Glutamatergic neuron (in vitro differentiated cells): ENCODE data around the gene ACTR3C. TPM values are rescaled to one million over a fixed set of nuclear protein-coding genes. Genes with fewer than 3 reads are reported as not detected.
"Not testable (repeated sequence)": the region's sequence is repeated elsewhere in the genome, so short reads cannot be mapped to it uniquely, and the experiment has no call there.

Experiments
- DNase-seq: peaks from one replicate; pipeline ENCODE4 v3.0.0; 2022
- H3K27ac Mint-ChIP-seq: one replicate; pipeline ENCODE4 v1.8.0; 2020; ENCODE audit warnings: mild to moderate bottlenecking, mixed read lengths, inconsistent platforms; ENCODE audit not compliant: unreplicated experiment
- H3K27me3 Mint-ChIP-seq: one replicate; pipeline ENCODE4 v1.8.0; 2020; ENCODE audit warnings: mild to moderate bottlenecking, moderate library complexity, mixed read lengths, inconsistent platforms; ENCODE audit not compliant: unreplicated experiment
- H3K36me3 Mint-ChIP-seq: one replicate; pipeline ENCODE4 v1.8.0; 2020; ENCODE audit warnings: mild to moderate bottlenecking, mixed read lengths, inconsistent platforms; ENCODE audit not compliant: unreplicated experiment
- H3K4me1 Mint-ChIP-seq: one replicate; pipeline ENCODE4 v1.8.0; 2020; ENCODE audit warnings: mild to moderate bottlenecking, low read depth, mixed read lengths, inconsistent platforms; ENCODE audit not compliant: unreplicated experiment
- H3K4me3 Mint-ChIP-seq: one replicate; pipeline ENCODE4 v1.8.0; 2020; ENCODE audit warnings: mild to moderate bottlenecking, mixed read lengths, inconsistent platforms; ENCODE audit not compliant: unreplicated experiment
- H3K9me3 Mint-ChIP-seq: one replicate; pipeline ENCODE4 v1.8.0; 2020; ENCODE audit warnings: mild to moderate bottlenecking, moderate library complexity, mixed read lengths, inconsistent platforms; ENCODE audit not compliant: unreplicated experiment
- CTCF ChIP-seq: fragments of 200-600 bp; sonication (generic); IDR thresholded peaks from one replicate; pipeline ENCODE4 v1.5.0; 2021; ENCODE audit not compliant: partially characterized antibody, unreplicated experiment
- total RNA-seq: library from RNA; stranded (reverse); fragmentation: NEBNext Ultra II Directional; extraction: Animal tissue kit (Norgen Biotek cat#: 25700); gene quantifications from one replicate; pipeline ENCODE4 v1.2.1, GENCODE V29; 2021; ENCODE audit not compliant: unreplicated experiment

The ACTR3C gene
- total RNA-seq, 1 donor from 2014 or later: not detected

GRCh38 chr7:150307904-150308303 is 15.4 kb downstream of the ACTR3C start:
- H3K4me1 Mint-ChIP-seq: no peaks in the 10 kb centered on the region
- H3K4me3 Mint-ChIP-seq: no peak overlapping the region
- H3K27ac Mint-ChIP-seq: no peak overlapping the region
- H3K9me3 Mint-ChIP-seq: no peaks in the 10 kb centered on the region
- no peaks in the 10 kb centered on the region for H3K27me3 Mint-ChIP-seq
- H3K36me3 Mint-ChIP-seq: peaks cover 12% of the 10 kb centered on the region
- DNase-seq: no peak
- no peak for TF ChIP-seq CTCF

GRCh38 chr7:150307129-150307528 is 16.2 kb downstream of the ACTR3C start:
- peaks cover 12% of the 10 kb centered on the region for H3K36me3 Mint-ChIP-seq
- no peak overlapping the region for H3K27ac Mint-ChIP-seq
- no peak for TF ChIP-seq CTCF
- no peak for DNase-seq
- no peaks in the 10 kb centered on the region for H3K9me3 Mint-ChIP-seq
- H3K4me1 Mint-ChIP-seq: no peaks in the 10 kb centered on the region
- H3K27me3 Mint-ChIP-seq: no peaks in the 10 kb centered on the region
- no peak overlapping the region for H3K4me3 Mint-ChIP-seq

GRCh38 chr7:150306377-150306776 is 17.0 kb downstream of the ACTR3C start:
- H3K4me3 Mint-ChIP-seq: not testable (repeated sequence)

GRCh38 chr7:150305903-150306284 is 17.5 kb downstream of the ACTR3C start:
- not testable (repeated sequence) for H3K27ac Mint-ChIP-seq, H3K27me3 Mint-ChIP-seq, H3K4me1 Mint-ChIP-seq, H3K4me3 Mint-ChIP-seq, DNase-seq, H3K9me3 Mint-ChIP-seq
- peaks cover 12% of the 10 kb centered on the region for H3K36me3 Mint-ChIP-seq

More at GRCh38 chr7:150306377-150306776, 17.0 kb downstream of the ACTR3C start:
- H3K4me1 Mint-ChIP-seq, DNase-seq, H3K9me3 Mint-ChIP-seq, H3K27ac Mint-ChIP-seq, H3K27me3 Mint-ChIP-seq: not testable (repeated sequence)
- peaks cover 12% of the 10 kb centered on the region for H3K36me3 Mint-ChIP-seq

GRCh38 chr7:150305259-150305902 is 18.0 kb downstream of the ACTR3C start:
- not testable (repeated sequence) for H3K27me3 Mint-ChIP-seq

GRCh38 chr7:150304499-150305258 is 18.7 kb downstream of the ACTR3C start:
- not testable (repeated sequence) for H3K27me3 Mint-ChIP-seq, DNase-seq, H3K4me1 Mint-ChIP-seq, H3K27ac Mint-ChIP-seq, H3K4me3 Mint-ChIP-seq, H3K9me3 Mint-ChIP-seq
- H3K36me3 Mint-ChIP-seq: peaks cover 12% of the 10 kb centered on the region

More at GRCh38 chr7:150305259-150305902, 18.0 kb downstream of the ACTR3C start:
- H3K27ac Mint-ChIP-seq, H3K4me3 Mint-ChIP-seq, H3K9me3 Mint-ChIP-seq, DNase-seq, H3K4me1 Mint-ChIP-seq: not testable (repeated sequence)
- peaks cover 12% of the 10 kb centered on the region for H3K36me3 Mint-ChIP-seq

- H3K27ac Mint-ChIP-seq, H3K9me3 Mint-ChIP-seq, H3K4me1 Mint-ChIP-seq, H3K4me3 Mint-ChIP-seq, DNase-seq, H3K27me3 Mint-ChIP-seq: not testable (repeated sequence)
- H3K36me3 Mint-ChIP-seq: peaks cover 11% of the 10 kb centered on the region
Measured at GRCh38 chr7:150302908-150303310, 20.4 kb downstream of the ACTR3C start.

GRCh38 chr7:150297978-150298377 is 25.4 kb downstream of the ACTR3C start:
- not testable (repeated sequence) for H3K9me3 Mint-ChIP-seq, H3K4me1 Mint-ChIP-seq, H3K27me3 Mint-ChIP-seq, H3K4me3 Mint-ChIP-seq, H3K36me3 Mint-ChIP-seq, H3K27ac Mint-ChIP-seq, DNase-seq

- not testable (repeated sequence) for H3K27ac Mint-ChIP-seq, H3K4me1 Mint-ChIP-seq, DNase-seq, H3K27me3 Mint-ChIP-seq, H3K4me3 Mint-ChIP-seq, H3K36me3 Mint-ChIP-seq, H3K9me3 Mint-ChIP-seq
Measured at GRCh38 chr7:150296802-150297201, 26.5 kb downstream of the ACTR3C start.

- H3K36me3 Mint-ChIP-seq, H3K27me3 Mint-ChIP-seq, H3K4me1 Mint-ChIP-seq, DNase-seq, H3K27ac Mint-ChIP-seq, H3K9me3 Mint-ChIP-seq, H3K4me3 Mint-ChIP-seq: not testable (repeated sequence)
Measured at GRCh38 chr7:150295614-150296013, 27.7 kb downstream of the ACTR3C start.
